Measurements from ENCODE around the gene SLC13A3.

SLC13A3 gene

DNA sequence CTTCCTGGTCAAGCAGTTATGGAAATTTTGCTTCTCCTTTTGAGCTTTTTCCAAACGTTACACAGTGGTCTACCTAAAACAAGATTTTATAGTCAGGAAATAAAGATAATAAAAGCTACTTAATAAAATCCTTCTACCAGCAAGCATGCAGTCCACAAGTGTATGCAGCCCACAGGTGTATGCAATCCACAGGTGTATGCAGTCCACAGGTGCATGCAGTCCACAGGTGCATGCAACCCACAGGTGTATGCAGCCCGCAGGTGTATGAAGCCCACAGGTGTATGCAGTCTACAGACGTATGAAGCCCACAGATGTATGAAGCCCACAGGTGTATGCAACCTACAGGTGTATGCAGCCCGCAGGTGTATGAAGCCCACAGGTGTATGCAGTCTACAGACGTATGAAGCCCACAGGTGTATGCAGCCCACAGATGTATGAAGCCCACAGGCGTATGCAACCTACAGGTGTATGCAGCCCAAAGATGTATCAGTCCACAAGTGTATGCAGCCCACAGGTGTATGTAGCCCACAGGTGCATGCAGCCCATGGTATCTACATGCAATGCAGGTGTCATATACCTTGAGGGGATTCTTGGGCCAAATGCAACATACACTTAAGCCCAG lies 74.4 kb downstream of the SLC13A3 start:
- Histone ChIP-seq H3K4me2 (ENCODE audit: low read length, poor library complexity, severe bottlenecking) (no peak overlapping the region), H3K18ac (ENCODE audit: low read depth in 1 of 2, low read length in 2 of 2) (no peak overlapping the region), H3K23ac (ENCODE audit: low read length in 2 of 2) (no peak overlapping the region), H3K4ac (ENCODE audit: low read depth in 1 of 2, low read length in 2 of 2) (no peak overlapping the region), H3K14ac (ENCODE audit: low read length in 2 of 2) (no peak overlapping the region), H2AK5ac (ENCODE audit: low read length, severe bottlenecking) (no peak overlapping the region), H3K4me3 (ENCODE audit: insufficient read depth in 1 of 2, low read depth in 1 of 2, low read length in 2 of 2) (no peak overlapping the region), H2AFZ (ENCODE audit: low read depth, low read length) (no peak overlapping the region), H3K9me3 (ENCODE audit: control insufficient read depth, low read length) (no peaks in the 10 kb centered on the region), H4K91ac (ENCODE audit: low read length) (no peak overlapping the region), H2BK15ac (ENCODE audit: low read depth, poor library complexity, severe bottlenecking) (no peak overlapping the region), H3K36me3 (ENCODE audit: control insufficient read depth in 1 of 2, insufficient read depth in 2 of 2, low read depth in 1 of 2, low read length in 2 of 2) (no peaks in the 10 kb centered on the region), H3K27me3 (ENCODE audit: control insufficient read depth in 1 of 2, insufficient read depth in 1 of 2, low read length in 2 of 2) (no peaks in the 10 kb centered on the region), H2BK5ac (ENCODE audit: low read depth, low read length, poor library complexity, severe bottlenecking) (no peak overlapping the region), H3K9ac (ENCODE audit: low read length) (no peak overlapping the region), H2BK12ac (ENCODE audit: low read length in 2 of 2) (no peak overlapping the region), H3K4me1 (ENCODE audit: control insufficient read depth, insufficient read depth, low read depth, low read length) (no peaks in the 10 kb centered on the region), H3K79me1 (replicated peaks; ENCODE audit: low read length, poor library complexity, severe bottlenecking) (no peaks in the 10 kb centered on the region), H2BK120ac (ENCODE audit: low read depth, low read length) (no peak overlapping the region), H4K8ac (ENCODE audit: low read length) (no peak overlapping the region), H3K27ac (ENCODE audit: low read length, poor library complexity, severe bottlenecking) (no peak overlapping the region)
- WGBS, result 83% methylated on average over 5 of the region's 6 CpGs
- no peak for DNase-seq

DNA sequence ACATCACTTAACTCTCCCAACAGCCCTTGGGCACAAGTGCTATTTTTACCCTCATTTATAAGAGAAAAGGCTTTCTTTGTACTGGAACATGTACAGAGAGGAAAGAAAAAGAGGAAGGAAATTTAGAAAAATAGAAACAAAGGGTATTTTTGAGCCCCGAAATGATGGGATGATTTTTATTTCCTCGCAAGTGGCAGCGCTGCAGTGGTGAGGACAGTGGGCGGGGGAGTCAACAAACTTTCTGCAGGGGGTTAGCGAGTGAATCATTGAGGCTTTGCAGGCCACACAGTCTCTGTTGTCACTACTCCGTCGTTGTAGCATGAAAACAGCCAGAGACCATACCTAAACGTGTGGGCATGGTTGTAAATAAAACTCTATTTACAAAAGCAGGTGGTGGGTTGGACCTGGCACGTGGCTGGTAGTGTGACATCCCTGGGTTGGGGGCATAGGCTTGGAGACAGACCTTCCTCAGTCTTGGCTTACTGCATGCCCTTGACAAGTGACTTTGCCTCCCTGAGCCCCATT lies 75.3 kb downstream of the SLC13A3 start:
- DNase-seq, result no peak
- Histone ChIP-seq H4K8ac (ENCODE audit: low read length) (no peak overlapping the region), H4K91ac (ENCODE audit: low read length) (no peak overlapping the region), H3K79me1 (replicated peaks; ENCODE audit: low read length, poor library complexity, severe bottlenecking) (no peaks in the 10 kb centered on the region), H3K18ac (ENCODE audit: low read depth in 1 of 2, low read length in 2 of 2) (no peak overlapping the region), H3K14ac (ENCODE audit: low read length in 2 of 2) (no peak overlapping the region), H2BK12ac (ENCODE audit: low read length in 2 of 2) (no peak overlapping the region), H3K27ac (ENCODE audit: low read length, poor library complexity, severe bottlenecking) (no peak overlapping the region), H3K4me2 (ENCODE audit: low read length, poor library complexity, severe bottlenecking) (no peak overlapping the region), H2BK5ac (ENCODE audit: low read depth, low read length, poor library complexity, severe bottlenecking) (no peak overlapping the region), H2BK120ac (ENCODE audit: low read depth, low read length) (no peak overlapping the region), H3K36me3 (ENCODE audit: control insufficient read depth in 1 of 2, insufficient read depth in 2 of 2, low read depth in 1 of 2, low read length in 2 of 2) (no peaks in the 10 kb centered on the region), H3K4me3 (ENCODE audit: insufficient read depth in 1 of 2, low read depth in 1 of 2, low read length in 2 of 2) (no peak overlapping the region), H3K9me3 (ENCODE audit: control insufficient read depth, low read length) (no peaks in the 10 kb centered on the region), H3K4me1 (ENCODE audit: control insufficient read depth, insufficient read depth, low read depth, low read length) (no peaks in the 10 kb centered on the region), H2AFZ (ENCODE audit: low read depth, low read length) (no peak overlapping the region), H2BK15ac (ENCODE audit: low read depth, poor library complexity, severe bottlenecking) (no peak overlapping the region), H3K9ac (ENCODE audit: low read length) (no peak overlapping the region), H2AK5ac (ENCODE audit: low read length, severe bottlenecking) (no peak overlapping the region), H3K4ac (ENCODE audit: low read depth in 1 of 2, low read length in 2 of 2) (no peak overlapping the region), H3K23ac (ENCODE audit: low read length in 2 of 2) (no peak overlapping the region), H3K27me3 (ENCODE audit: control insufficient read depth in 1 of 2, insufficient read depth in 1 of 2, low read length in 2 of 2) (no peaks in the 10 kb centered on the region)
- 58% methylated on average over 9 of the region's 9 CpGs for WGBS

DNA sequence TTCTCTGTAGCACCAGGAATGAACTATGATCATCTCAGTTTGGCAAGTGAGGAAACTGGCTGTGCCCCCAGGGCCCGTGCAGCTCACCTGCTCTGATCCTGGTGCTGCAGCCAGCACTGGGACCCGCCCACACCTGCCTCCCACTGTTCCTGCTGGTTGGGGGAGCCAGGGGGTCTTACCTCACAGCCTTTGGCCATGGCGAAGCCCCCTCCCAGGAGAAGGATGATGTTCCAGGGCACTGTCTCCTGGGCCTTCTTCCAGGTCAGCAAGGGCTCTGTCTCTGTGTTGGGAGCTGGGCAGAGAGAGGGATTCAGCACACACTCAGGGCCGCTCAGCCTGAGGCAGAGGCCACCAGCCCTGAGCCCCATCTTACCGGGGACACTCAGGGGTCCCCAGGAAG lies 75.9 kb downstream of the SLC13A3 start:
- no peak overlapping the region for H3K4me2 ChIP-seq (ENCODE audit: low read length, poor library complexity, severe bottlenecking)
- H3K18ac ChIP-seq (ENCODE audit: low read depth in 1 of 2, low read length in 2 of 2), result no peak overlapping the region
- H2BK12ac ChIP-seq (ENCODE audit: low read length in 2 of 2), result no peak overlapping the region
- H4K91ac ChIP-seq (ENCODE audit: low read length), result no peak overlapping the region
- no peak overlapping the region for H3K4ac ChIP-seq (ENCODE audit: low read depth in 1 of 2, low read length in 2 of 2)
- no peak overlapping the region for H4K8ac ChIP-seq (ENCODE audit: low read length)
- no peak overlapping the region for H3K4me3 ChIP-seq (ENCODE audit: insufficient read depth in 1 of 2, low read depth in 1 of 2, low read length in 2 of 2)
- no peak overlapping the region for H3K23ac ChIP-seq (ENCODE audit: low read length in 2 of 2)
- H3K4me1 ChIP-seq (ENCODE audit: control insufficient read depth, insufficient read depth, low read depth, low read length), result no peaks in the 10 kb centered on the region
- H2BK120ac ChIP-seq (ENCODE audit: low read depth, low read length), result no peak overlapping the region
- no peak overlapping the region for H3K27ac ChIP-seq (ENCODE audit: low read length, poor library complexity, severe bottlenecking)
- no peak overlapping the region for H2AFZ ChIP-seq (ENCODE audit: low read depth, low read length)
- no peaks in the 10 kb centered on the region for H3K9me3 ChIP-seq (ENCODE audit: control insufficient read depth, low read length)
- no peak overlapping the region for H2BK15ac ChIP-seq (ENCODE audit: low read depth, poor library complexity, severe bottlenecking)
- no peak for DNase-seq
- no peak overlapping the region for H2AK5ac ChIP-seq (ENCODE audit: low read length, severe bottlenecking)
- H2BK5ac ChIP-seq (ENCODE audit: low read depth, low read length, poor library complexity, severe bottlenecking), result no peak overlapping the region
- no peaks in the 10 kb centered on the region for H3K36me3 ChIP-seq (ENCODE audit: control insufficient read depth in 1 of 2, insufficient read depth in 2 of 2, low read depth in 1 of 2, low read length in 2 of 2)
- H3K79me1 ChIP-seq (replicated peaks; ENCODE audit: low read length, poor library complexity, severe bottlenecking), result no peaks in the 10 kb centered on the region
- no peak overlapping the region for H3K9ac ChIP-seq (ENCODE audit: low read length)
- WGBS, result 51% methylated on average over 5 of the region's 5 CpGs
- H3K27me3 ChIP-seq (ENCODE audit: control insufficient read depth in 1 of 2, insufficient read depth in 1 of 2, low read length in 2 of 2), result no peaks in the 10 kb centered on the region
- no peak overlapping the region for H3K14ac ChIP-seq (ENCODE audit: low read length in 2 of 2)

DNA sequence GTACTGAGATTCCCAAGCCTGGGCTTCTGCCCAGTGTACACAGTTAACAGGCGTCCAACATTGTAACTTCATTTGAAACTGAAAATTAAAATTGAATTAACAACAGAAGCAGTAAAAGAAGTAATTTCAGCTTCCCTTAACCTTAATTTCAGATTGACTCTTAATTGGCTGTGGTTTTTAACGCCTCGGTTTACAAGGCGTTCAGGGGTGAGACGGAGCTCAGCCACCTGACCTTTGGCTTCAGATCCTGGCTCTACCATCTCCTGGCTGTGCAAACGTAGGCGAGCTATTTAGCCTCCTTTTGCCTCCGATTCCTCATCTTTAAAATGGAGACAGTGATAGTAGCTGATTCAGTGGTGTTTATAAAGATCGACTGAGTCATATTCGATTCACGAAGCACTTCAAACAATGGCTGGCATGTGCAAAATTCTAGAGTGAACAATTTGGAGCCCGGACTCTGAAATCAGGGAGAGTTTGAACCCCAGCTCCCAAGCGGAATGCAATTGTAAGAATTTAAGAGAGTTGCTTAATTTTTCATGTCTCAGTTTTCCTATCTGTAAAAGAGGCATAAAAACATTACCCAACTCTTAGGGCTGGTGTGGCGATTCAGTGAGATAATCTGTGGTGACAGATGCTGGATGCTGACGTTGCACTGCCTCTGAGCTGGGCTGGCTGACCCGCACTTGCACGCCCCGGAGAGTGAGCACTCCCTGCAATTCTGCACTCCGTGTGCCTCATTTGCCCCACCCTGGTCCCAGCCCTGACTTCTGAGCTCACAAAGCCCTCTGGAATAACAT lies 77.3 kb downstream of the SLC13A3 start:
- no peaks in the 10 kb centered on the region for H3K4me1 ChIP-seq (ENCODE audit: control insufficient read depth, insufficient read depth, low read depth, low read length)
- H3K18ac ChIP-seq (ENCODE audit: low read depth in 1 of 2, low read length in 2 of 2), result no peak overlapping the region
- no peak overlapping the region for H3K4me3 ChIP-seq (ENCODE audit: insufficient read depth in 1 of 2, low read depth in 1 of 2, low read length in 2 of 2)
- no peak overlapping the region for H3K4ac ChIP-seq (ENCODE audit: low read depth in 1 of 2, low read length in 2 of 2)
- H3K79me1 ChIP-seq (replicated peaks; ENCODE audit: low read length, poor library complexity, severe bottlenecking), result no peaks in the 10 kb centered on the region
- H2BK15ac ChIP-seq (ENCODE audit: low read depth, poor library complexity, severe bottlenecking), result no peak overlapping the region
- no peak overlapping the region for H4K91ac ChIP-seq (ENCODE audit: low read length)
- no peaks in the 10 kb centered on the region for H3K36me3 ChIP-seq (ENCODE audit: control insufficient read depth in 1 of 2, insufficient read depth in 2 of 2, low read depth in 1 of 2, low read length in 2 of 2)
- no peaks in the 10 kb centered on the region for H3K27me3 ChIP-seq (ENCODE audit: control insufficient read depth in 1 of 2, insufficient read depth in 1 of 2, low read length in 2 of 2)
- no peak overlapping the region for H4K8ac ChIP-seq (ENCODE audit: low read length)
- H2BK12ac ChIP-seq (ENCODE audit: low read length in 2 of 2), result no peak overlapping the region
- H3K23ac ChIP-seq (ENCODE audit: low read length in 2 of 2), result no peak overlapping the region
- WGBS, result 86% methylated on average over 13 of the region's 19 CpGs
- no peak overlapping the region for H3K9ac ChIP-seq (ENCODE audit: low read length)
- H2BK120ac ChIP-seq (ENCODE audit: low read depth, low read length), result no peak overlapping the region
- no peak overlapping the region for H2AK5ac ChIP-seq (ENCODE audit: low read length, severe bottlenecking)
- no peak overlapping the region for H2AFZ ChIP-seq (ENCODE audit: low read depth, low read length)
- H3K14ac ChIP-seq (ENCODE audit: low read length in 2 of 2), result no peak overlapping the region
- no peak for DNase-seq
- H3K9me3 ChIP-seq (ENCODE audit: control insufficient read depth, low read length), result no peaks in the 10 kb centered on the region
- no peak overlapping the region for H2BK5ac ChIP-seq (ENCODE audit: low read depth, low read length, poor library complexity, severe bottlenecking)
- H3K4me2 ChIP-seq (ENCODE audit: low read length, poor library complexity, severe bottlenecking), result no peak overlapping the region
- H3K27ac ChIP-seq (ENCODE audit: low read length, poor library complexity, severe bottlenecking), result no peak overlapping the region
